ENCODE measurements around the gene IL16.

GRCh38 chr15:81334768-81335435 lies 138.2 kb downstream of the IL16 start:
- TF ChIP-seq EZH2 (IDR thresholded peaks at IDR 0.05; ENCODE audit: borderline replicate concordance, insufficient read depth, low read length, poor library complexity, severe bottlenecking), result no peak
- no peak for TF ChIP-seq CTCF (IDR thresholded peaks at IDR 0.05; ENCODE audit: poor library complexity, severe bottlenecking)
- TF ChIP-seq TAF1 (IDR thresholded peaks at IDR 0.05; ENCODE audit: low read depth), result no peak
- TF ChIP-seq, protein P1, sequence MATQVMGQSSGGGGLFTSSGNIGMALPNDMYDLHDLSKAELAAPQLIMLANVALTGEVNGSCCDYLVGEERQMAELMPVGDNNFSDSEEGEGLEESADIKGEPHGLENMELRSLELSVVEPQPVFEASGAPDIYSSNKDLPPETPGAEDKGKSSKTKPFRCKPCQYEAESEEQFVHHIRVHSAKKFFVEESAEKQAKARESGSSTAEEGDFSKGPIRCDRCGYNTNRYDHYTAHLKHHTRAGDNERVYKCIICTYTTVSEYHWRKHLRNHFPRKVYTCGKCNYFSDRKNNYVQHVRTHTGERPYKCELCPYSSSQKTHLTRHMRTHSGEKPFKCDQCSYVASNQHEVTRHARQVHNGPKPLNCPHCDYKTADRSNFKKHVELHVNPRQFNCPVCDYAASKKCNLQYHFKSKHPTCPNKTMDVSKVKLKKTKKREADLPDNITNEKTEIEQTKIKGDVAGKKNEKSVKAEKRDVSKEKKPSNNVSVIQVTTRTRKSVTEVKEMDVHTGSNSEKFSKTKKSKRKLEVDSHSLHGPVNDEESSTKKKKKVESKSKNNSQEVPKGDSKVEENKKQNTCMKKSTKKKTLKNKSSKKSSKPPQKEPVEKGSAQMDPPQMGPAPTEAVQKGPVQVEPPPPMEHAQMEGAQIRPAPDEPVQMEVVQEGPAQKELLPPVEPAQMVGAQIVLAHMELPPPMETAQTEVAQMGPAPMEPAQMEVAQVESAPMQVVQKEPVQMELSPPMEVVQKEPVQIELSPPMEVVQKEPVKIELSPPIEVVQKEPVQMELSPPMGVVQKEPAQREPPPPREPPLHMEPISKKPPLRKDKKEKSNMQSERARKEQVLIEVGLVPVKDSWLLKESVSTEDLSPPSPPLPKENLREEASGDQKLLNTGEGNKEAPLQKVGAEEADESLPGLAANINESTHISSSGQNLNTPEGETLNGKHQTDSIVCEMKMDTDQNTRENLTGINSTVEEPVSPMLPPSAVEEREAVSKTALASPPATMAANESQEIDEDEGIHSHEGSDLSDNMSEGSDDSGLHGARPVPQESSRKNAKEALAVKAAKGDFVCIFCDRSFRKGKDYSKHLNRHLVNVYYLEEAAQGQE (IDR thresholded peaks at IDR 0.05; ENCODE audit: borderline replicate concordance), result no peak
- no peak for TF ChIP-seq EP300 (conservative IDR thresholded peaks at IDR 0.05; ENCODE audit: poor library complexity, severe bottlenecking)
- TF ChIP-seq POLR2AphosphoS5 (IDR thresholded peaks at IDR 0.05), result no peak
- TF ChIP-seq SMC3 (conservative IDR thresholded peaks at IDR 0.05; ENCODE audit: poor library complexity), result no peak
- no peak for TF ChIP-seq MXI1 (conservative IDR thresholded peaks at IDR 0.05; ENCODE audit: poor library complexity, severe bottlenecking)
- TF ChIP-seq RAD21 (conservative IDR thresholded peaks at IDR 0.05), result no peak

Data from neural cell (in vitro differentiated cells).